KMS-11 (cell line): ENCODE data around the gene SEC61B.

Experiments
- H2AFZ ChIP-seq: fragments of 200-600 bp; sonication (generic); 2 replicates; pipeline ENCODE4 v1.6.1; 2016; ENCODE audit warnings: antibody characterized with exemption, mixed run types, low read depth
- H3K27ac ChIP-seq: fragments of 200-600 bp; sonication (generic); 2 replicates; pipeline ENCODE4 v1.6.1; 2016; ENCODE audit warnings: mild to moderate bottlenecking, mixed run types
- H3K27me3 ChIP-seq: fragments of 200-600 bp; sonication (generic); 2 replicates; pipeline ENCODE4 v1.6.1; 2017; ENCODE audit warnings: mild to moderate bottlenecking, low read depth, mixed run types, moderate library complexity; ENCODE audit not compliant: insufficient read depth
- H3K36me3 ChIP-seq: fragments of 200-600 bp; sonication (generic); 2 replicates; pipeline ENCODE4 v1.6.1; 2017; ENCODE audit warnings: mild to moderate bottlenecking, mixed run types; ENCODE audit not compliant: insufficient read depth
- H3K4me1 ChIP-seq: fragments of 200-600 bp; sonication (generic); 2 replicates; pipeline ENCODE4 v1.6.1; 2016; ENCODE audit warnings: mild to moderate bottlenecking, low read depth, mixed run types; ENCODE audit not compliant: poor library complexity, severe bottlenecking
- H3K4me2 ChIP-seq: fragments of 200-600 bp; sonication (generic); 2 replicates; pipeline ENCODE4 v1.7.0; 2016; ENCODE audit warnings: mild to moderate bottlenecking, mixed run types
- H3K4me3 ChIP-seq: fragments of 200-600 bp; sonication (generic); IDR thresholded peaks from 2 replicates; pipeline ENCODE4 v1.6.1; 2017; ENCODE audit warnings: low read depth, low read length, mixed read lengths; ENCODE audit not compliant: insufficient read depth
- H3K79me2 ChIP-seq: fragments of 200-600 bp; sonication (generic); 2 replicates; pipeline ENCODE4 v1.6.1; 2016; ENCODE audit warnings: low read depth, mixed run types; ENCODE audit not compliant: insufficient read depth
- H3K9ac ChIP-seq: fragments of 200-600 bp; sonication (generic); 2 replicates; pipeline ENCODE4 v1.6.1; 2016; ENCODE audit warnings: mild to moderate bottlenecking, mixed run types
- H4K20me1 ChIP-seq: fragments of 200-600 bp; sonication (generic); 2 replicates; pipeline ENCODE4 v1.6.1; 2016; ENCODE audit warnings: mild to moderate bottlenecking, mixed run types; ENCODE audit not compliant: insufficient read depth
- TF ChIP-seq, protein P1 (sequence below): fragments of 200-600 bp; sonication (generic); conservative IDR thresholded peaks from 2 replicates; pipeline ENCODE4 v1.6.1; 2017; ENCODE audit warnings: low read depth, mild to moderate bottlenecking, antibody characterized with exemption, low read length, moderate library complexity, mixed read lengths

Gene SEC61B

DNA sequence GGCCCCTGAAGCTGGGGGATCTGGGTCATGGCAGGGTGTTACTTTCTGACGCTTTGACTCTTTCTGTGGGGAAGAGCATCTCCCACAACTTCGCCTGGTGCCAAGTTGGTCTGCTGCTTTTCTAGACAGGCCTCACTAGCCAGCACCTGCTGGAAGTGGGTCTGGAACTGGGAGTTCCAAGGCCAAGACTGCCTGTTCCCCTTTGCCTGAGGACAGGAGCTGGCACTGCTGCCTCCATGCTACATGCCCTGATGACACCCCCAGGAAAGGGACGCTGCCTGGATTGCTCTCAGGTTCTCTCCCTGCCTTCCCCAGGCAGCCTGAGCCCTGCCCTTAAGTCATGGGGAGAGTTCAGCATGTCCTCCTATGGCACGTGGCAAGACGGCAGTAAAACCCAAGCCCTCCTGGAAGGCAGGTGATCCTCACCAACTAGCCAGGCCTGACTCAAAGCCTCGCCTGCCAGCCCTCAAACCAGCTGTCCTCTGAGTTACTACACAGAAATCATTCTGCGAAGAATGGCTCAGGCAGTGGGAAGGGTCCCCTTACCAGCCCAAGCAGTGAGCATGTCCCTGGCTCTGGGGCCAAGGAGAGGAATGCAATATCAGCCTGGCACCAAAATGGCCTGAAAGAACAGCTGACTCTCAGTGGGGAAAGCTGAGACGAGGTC, 35.8 kb downstream of the SEC61B start:
- no peak overlapping the region for H3K27ac ChIP-seq
- no peak overlapping the region for H3K4me2 ChIP-seq
- TF ChIP-seq, protein P1, sequence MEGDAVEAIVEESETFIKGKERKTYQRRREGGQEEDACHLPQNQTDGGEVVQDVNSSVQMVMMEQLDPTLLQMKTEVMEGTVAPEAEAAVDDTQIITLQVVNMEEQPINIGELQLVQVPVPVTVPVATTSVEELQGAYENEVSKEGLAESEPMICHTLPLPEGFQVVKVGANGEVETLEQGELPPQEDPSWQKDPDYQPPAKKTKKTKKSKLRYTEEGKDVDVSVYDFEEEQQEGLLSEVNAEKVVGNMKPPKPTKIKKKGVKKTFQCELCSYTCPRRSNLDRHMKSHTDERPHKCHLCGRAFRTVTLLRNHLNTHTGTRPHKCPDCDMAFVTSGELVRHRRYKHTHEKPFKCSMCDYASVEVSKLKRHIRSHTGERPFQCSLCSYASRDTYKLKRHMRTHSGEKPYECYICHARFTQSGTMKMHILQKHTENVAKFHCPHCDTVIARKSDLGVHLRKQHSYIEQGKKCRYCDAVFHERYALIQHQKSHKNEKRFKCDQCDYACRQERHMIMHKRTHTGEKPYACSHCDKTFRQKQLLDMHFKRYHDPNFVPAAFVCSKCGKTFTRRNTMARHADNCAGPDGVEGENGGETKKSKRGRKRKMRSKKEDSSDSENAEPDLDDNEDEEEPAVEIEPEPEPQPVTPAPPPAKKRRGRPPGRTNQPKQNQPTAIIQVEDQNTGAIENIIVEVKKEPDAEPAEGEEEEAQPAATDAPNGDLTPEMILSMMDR: no peak
- H3K79me2 ChIP-seq: no peaks in the 10 kb centered on the region
- H4K20me1 ChIP-seq: no peaks in the 10 kb centered on the region
- no peaks in the 10 kb centered on the region for H3K36me3 ChIP-seq
- no peaks in the 10 kb centered on the region for H3K27me3 ChIP-seq
- H3K4me1 ChIP-seq: peaks cover 61% of the 10 kb centered on the region
- H3K9ac ChIP-seq: no peak overlapping the region
- H3K4me3 ChIP-seq: no peak overlapping the region
- no peak overlapping the region for H2AFZ ChIP-seq

- no peaks in the 10 kb centered on the region for H3K79me2 ChIP-seq
- H3K27ac ChIP-seq: peak overlapping the region; percentile 63
- TF ChIP-seq, protein P1: no peak
- H4K20me1 ChIP-seq: no peaks in the 10 kb centered on the region
- H3K27me3 ChIP-seq: no peaks in the 10 kb centered on the region
- no peak overlapping the region for H3K4me3 ChIP-seq
- peak overlapping the region; percentile 63 for H3K9ac ChIP-seq
- H3K36me3 ChIP-seq: no peaks in the 10 kb centered on the region
- H3K4me2 ChIP-seq: peak overlapping the region; percentile 67
- peaks cover 47% of the 10 kb centered on the region for H3K4me1 ChIP-seq
- H2AFZ ChIP-seq: peak overlapping the region; percentile 74
These were observed 37.3 kb downstream of the SEC61B start for GRCh38 chr9:99259231-99259918.

DNA sequence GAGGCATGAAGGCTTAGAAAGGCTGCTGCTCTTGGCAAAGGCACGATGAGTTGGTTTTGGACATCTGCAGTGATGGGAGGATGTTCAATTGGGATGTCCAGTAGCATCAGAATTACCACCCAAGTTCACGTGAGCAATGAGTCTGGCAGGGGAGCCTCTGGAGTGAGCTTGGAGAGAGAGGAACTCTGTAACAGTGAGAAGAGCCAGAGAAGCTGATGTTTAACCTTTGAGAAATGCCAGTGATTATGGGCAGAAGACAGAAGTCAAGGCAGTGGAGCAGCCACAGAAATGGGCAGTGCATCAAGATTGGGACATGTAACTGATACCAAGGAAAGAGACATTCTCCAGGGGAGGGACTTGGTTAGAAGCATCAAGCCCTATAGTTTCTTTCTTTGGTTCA, 39.8 kb downstream of the SEC61B start:
- Histone ChIP-seq H3K4me2 (no peak overlapping the region), H3K9ac (no peak overlapping the region), H3K27ac (no peak overlapping the region), H3K79me2 (no peaks in the 10 kb centered on the region), H3K27me3 (no peaks in the 10 kb centered on the region), H4K20me1 (no peaks in the 10 kb centered on the region), H2AFZ (no peak overlapping the region), H3K4me3 (no peak overlapping the region), H3K36me3 (no peaks in the 10 kb centered on the region), H3K4me1 (peaks cover 35% of the 10 kb centered on the region)
- TF ChIP-seq, protein P1: no peak

DNA sequence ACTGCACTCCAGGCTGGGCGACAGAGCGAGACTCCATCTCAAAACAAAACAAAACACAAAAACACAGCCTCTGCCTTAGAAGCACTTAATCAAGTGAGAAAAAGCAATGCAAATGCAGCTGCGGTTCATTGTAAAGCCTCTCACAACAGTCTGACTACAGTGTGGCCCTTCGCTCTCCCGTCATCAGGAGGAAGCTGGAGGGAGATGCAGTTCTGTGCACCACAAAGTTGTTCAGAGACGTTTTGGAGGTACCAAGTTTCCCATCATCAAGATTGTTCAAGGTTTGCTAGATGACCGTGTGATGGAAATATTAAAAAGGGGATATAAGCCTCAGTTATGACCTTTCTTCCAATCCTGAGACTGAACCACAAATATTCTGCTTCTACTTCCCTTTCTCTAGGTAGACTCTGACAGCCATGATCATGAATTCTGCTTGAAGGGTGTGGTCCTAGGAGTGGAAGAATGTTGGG, 40.9 kb downstream of the SEC61B start:
- H3K79me2 ChIP-seq: no peaks in the 10 kb centered on the region
- H3K4me1 ChIP-seq: peaks cover 39% of the 10 kb centered on the region
- no peak overlapping the region for H2AFZ ChIP-seq
- H3K27ac ChIP-seq: no peak overlapping the region
- H3K36me3 ChIP-seq: no peaks in the 10 kb centered on the region
- no peak overlapping the region for H3K4me3 ChIP-seq
- no peaks in the 10 kb centered on the region for H4K20me1 ChIP-seq
- no peak overlapping the region for H3K4me2 ChIP-seq
- TF ChIP-seq, protein P1: no peak
- no peak overlapping the region for H3K9ac ChIP-seq
- H3K27me3 ChIP-seq: no peaks in the 10 kb centered on the region
